Lower lobe of right lung (tissue), 2 donors: Measurements from ENCODE around the gene GYS1. TPM values are rescaled to one million over a fixed set of nuclear protein-coding genes. Genes with fewer than 3 reads are reported as not detected.
"Not testable (repeated sequence)": the region's sequence is repeated elsewhere in the genome, so short reads cannot be mapped to it uniquely, and the experiment has no call there.

Experiments
- ATAC-seq, 2 donors: fragments of 200-7000 bp; cut with Tn5 transposase; one replicate each; pipeline ENCODE4 v1.9.1; 2020 to 2022; ENCODE audit warnings: mild to moderate bottlenecking in 2 of 2, moderate library complexity in 2 of 2
- DNase-seq: peaks from one replicate; pipeline ENCODE4 v3.0.0-alpha.2; 2020
- H3K27ac ChIP-seq: fragments of 200-600 bp; one replicate; pipeline ENCODE4 v1.8.0; 2022
- H3K27me3 ChIP-seq: fragments of 200-600 bp; one replicate; pipeline ENCODE4 v1.8.0; 2022; ENCODE audit warnings: low read depth
- H3K36me3 ChIP-seq: fragments of 200-600 bp; one replicate; pipeline ENCODE4 v1.8.0; 2022; ENCODE audit warnings: mild to moderate bottlenecking
- H3K4me1 ChIP-seq: fragments of 200-600 bp; one replicate; pipeline ENCODE4 v1.8.0; 2022
- H3K4me3 ChIP-seq: fragments of 200-600 bp; one replicate; pipeline ENCODE4 v1.8.0; 2022; ENCODE audit warnings: mild to moderate bottlenecking
- H3K9me3 ChIP-seq: fragments of 200-600 bp; one replicate; pipeline ENCODE4 v1.8.0; 2022
- CTCF ChIP-seq: fragments of 200-600 bp; IDR thresholded peaks from one replicate; pipeline ENCODE4 v1.8.0; 2022; ENCODE audit warnings: antibody characterized with exemption, mild to moderate bottlenecking
- intact Hi-C: fragments of 100-400 bp; cut with DNase I; formaldehyde crosslinking; loops from one replicate; pipeline ENCODE4 v1.11.0; 2022
- long read RNA-seq: library from polyadenylated mRNA; unstranded; transcript quantifications from one replicate; pipeline ENCODE4 v2.0.0, GENCODE V29; 2021
- total RNA-seq: library from RNA; stranded (reverse); fragmentation: NEBNext Ultra II Directional; extraction: Animal tissue kit (Norgen Biotek cat#: 25700); gene quantifications from one replicate; pipeline ENCODE4 v1.2.1, GENCODE V29; 2021
- donor health status: DM: no; HTN: yes; CAD: no; lungs with severe emphysema.

The GYS1 gene
- total RNA-seq: 24.8 TPM
- long read RNA-seq, partial matches to known transcripts: 8 of 14 reads
- long read RNA-seq, other reads (novel, unspliced or antisense): 4 of 14 reads

- no peaks in the 10 kb centered on the region for H3K27me3 ChIP-seq
- peak; percentile 100 for DNase-seq
- no peaks in the 10 kb centered on the region for H3K9me3 ChIP-seq
- H3K36me3 ChIP-seq: peaks cover 16% of the 10 kb centered on the region
- peak; percentile 98 for TF ChIP-seq CTCF
- H3K27ac ChIP-seq: peak within 1 kb of the TSS; percentile 91
- intact Hi-C loops: no loop called here
- peak within 1 kb of the TSS; percentile 69 for H3K4me3 ChIP-seq
- peaks cover 31% of the 10 kb centered on the region for H3K4me1 ChIP-seq
- peak; percentile 97 for ATAC-seq
Observed at GRCh38 chr19:48993175-48994034, at the start of gene GYS1, which contains the start of gene RUVBL2. TSS of gene GYS1 (minus strand) at chr19:48993309. CDS start at chr19:48993112, 197 bp downstream. TSS of gene RUVBL2 (plus strand) at chr19:48993887. CDS start at chr19:48993912, 25 bp downstream.

GRCh38 chr19:49042666-49043065 lies 49.6 kb upstream of the GYS1 start:
- DNase-seq, H3K4me3 ChIP-seq, H3K4me1 ChIP-seq, H3K36me3 ChIP-seq, H3K27me3 ChIP-seq, H3K9me3 ChIP-seq, ATAC-seq, intact Hi-C loops, H3K27ac ChIP-seq: not testable (repeated sequence)

- no peak for DNase-seq
- H3K27me3 ChIP-seq: no peaks in the 10 kb centered on the region
- intact Hi-C loops: no loop called here
- no peaks in the 10 kb centered on the region for H3K9me3 ChIP-seq
- no peak overlapping the region for H3K27ac ChIP-seq
- ATAC-seq: no peak
- H3K36me3 ChIP-seq: no peaks in the 10 kb centered on the region
- no peak for TF ChIP-seq CTCF
- H3K4me3 ChIP-seq: no peak overlapping the region
- H3K4me1 ChIP-seq: no peaks in the 10 kb centered on the region
Observed at GRCh38 chr19:49042177-49042576, 49.1 kb upstream of the GYS1 start.

GRCh38 chr19:49039736-49040135 lies 46.6 kb upstream of the GYS1 start:
- DNase-seq, ATAC-seq, intact Hi-C loops, H3K27ac ChIP-seq, H3K9me3 ChIP-seq, H3K36me3 ChIP-seq, H3K4me3 ChIP-seq, H3K27me3 ChIP-seq, H3K4me1 ChIP-seq: not testable (repeated sequence)

GRCh38 chr19:49038557-49039276 lies 45.6 kb upstream of the GYS1 start:
- H3K4me1 ChIP-seq, H3K27ac ChIP-seq, H3K9me3 ChIP-seq, DNase-seq, H3K27me3 ChIP-seq, intact Hi-C loops, ATAC-seq, H3K36me3 ChIP-seq, H3K4me3 ChIP-seq: not testable (repeated sequence)

- ATAC-seq, H3K4me3 ChIP-seq, DNase-seq, intact Hi-C loops, H3K27me3 ChIP-seq, H3K4me1 ChIP-seq, H3K36me3 ChIP-seq, H3K9me3 ChIP-seq, H3K27ac ChIP-seq: not testable (repeated sequence)
Observed at GRCh38 chr19:49038111-49038510, 45.0 kb upstream of the GYS1 start.

- intact Hi-C loops, DNase-seq, H3K27me3 ChIP-seq, H3K27ac ChIP-seq, H3K4me1 ChIP-seq, H3K36me3 ChIP-seq, H3K4me3 ChIP-seq, ATAC-seq, H3K9me3 ChIP-seq: not testable (repeated sequence)
- peak; percentile 21 for TF ChIP-seq CTCF
Observed at GRCh38 chr19:49036815-49037214, 43.7 kb upstream of the GYS1 start, which contains the start of gene CGB1. TSS of gene CGB1 (minus strand) at chr19:49036895. CDS start at chr19:49036711, 184 bp downstream.
